Measurements from ENCODE around the gene KCP.

GRCh38 chr7:128891110-128891941 is 19.2 kb downstream of the KCP start:
- TF ChIP-seq EZH2phosphoT487 (IDR thresholded peaks at IDR 0.05; ENCODE audit: borderline replicate concordance) (no peak), CTCF (conservative IDR thresholded peaks at IDR 0.05; ENCODE audit: low read length) (no peak)
